H1 (cell line): ENCODE data around the gene PJVK. TPM values are rescaled to one million over a fixed set of nuclear protein-coding genes. Genes with fewer than 3 reads are reported as not detected.

Experiments used
- EP300 ChIP-seq, 2 experiments: IDR thresholded peaks; 1 replicate in 1 of 2; 2 replicates in 1 of 2; pipeline ENCODE4 v1.6.1; 2011 to 2012; ENCODE audit warnings: low read depth in 2 of 2, low read length in 2 of 2, mild to moderate bottlenecking in 2 of 2, borderline replicate concordance in 1 of 2, inconsistent platforms in 1 of 2, moderate library complexity in 1 of 2
- HDAC6 ChIP-seq: IDR thresholded peaks from one replicate; pipeline ENCODE4 v1.7.1; 2012; ENCODE audit warnings: low read depth, mild to moderate bottlenecking, inconsistent platforms, low read length, moderate library complexity
- RFX5 ChIP-seq: IDR thresholded peaks from 2 replicates; pipeline ENCODE4 v1.6.1; 2011; ENCODE audit warnings: low read depth, low read length, improper control_type of control experiment, borderline replicate concordance
- SIN3A ChIP-seq, 2 experiments: IDR thresholded peaks in 1 of 2; conservative IDR thresholded peaks in 1 of 2; 2 replicates each; pipeline ENCODE4 v1.6.1; 2011 to 2012; ENCODE audit warnings: low read length in 2 of 2, improper control_type of control experiment in 1 of 2, low read depth in 1 of 2, mild to moderate bottlenecking in 1 of 2
- SIX5 ChIP-seq: IDR thresholded peaks from 2 replicates; pipeline ENCODE4 v1.6.1; 2011; ENCODE audit warnings: mild to moderate bottlenecking, low read depth, low read length
- TAF7 ChIP-seq: optimal IDR thresholded peaks from 2 replicates; pipeline ENCODE3; 2011; ENCODE audit warnings: low read depth, mild to moderate bottlenecking, inconsistent platforms, low read length, moderate library complexity, borderline replicate concordance
- polyA plus RNA-seq, 7 experiments: library from polyadenylated mRNA; depleted of rRNA in 3 of 7; stranded (reverse) in 5 of 7; unstranded in 2 of 7; fragments of >200 nt in 5 of 7; fragments of 200-250 nt in 2 of 7; gene quantifications; 1 replicate in 5 of 7; 2 replicates in 1 of 7; 4 replicates in 1 of 7; pipeline versions ENCODE4 v1.2.1 to v1.2.3, GENCODE V29; 2011 to 2013; ENCODE audit warnings: missing spikeins in 2 of 7, mixed read lengths in 2 of 7
- total RNA-seq: library from RNA; stranded (reverse); fragmentation: NEBNext Ultra II Directional; extraction: Animal tissue kit (Norgen Biotek cat#: 25700); gene quantifications from 2 replicates; pipeline ENCODE4 v1.2.1, GENCODE V29; 2021

PJVK gene
- total and polyA plus RNA-seq, 2 of the 8 experiments (the other 6 are each of a cell fraction or from before 2014, with no cell fraction given), result 2.4 to 2.8 TPM

DNA sequence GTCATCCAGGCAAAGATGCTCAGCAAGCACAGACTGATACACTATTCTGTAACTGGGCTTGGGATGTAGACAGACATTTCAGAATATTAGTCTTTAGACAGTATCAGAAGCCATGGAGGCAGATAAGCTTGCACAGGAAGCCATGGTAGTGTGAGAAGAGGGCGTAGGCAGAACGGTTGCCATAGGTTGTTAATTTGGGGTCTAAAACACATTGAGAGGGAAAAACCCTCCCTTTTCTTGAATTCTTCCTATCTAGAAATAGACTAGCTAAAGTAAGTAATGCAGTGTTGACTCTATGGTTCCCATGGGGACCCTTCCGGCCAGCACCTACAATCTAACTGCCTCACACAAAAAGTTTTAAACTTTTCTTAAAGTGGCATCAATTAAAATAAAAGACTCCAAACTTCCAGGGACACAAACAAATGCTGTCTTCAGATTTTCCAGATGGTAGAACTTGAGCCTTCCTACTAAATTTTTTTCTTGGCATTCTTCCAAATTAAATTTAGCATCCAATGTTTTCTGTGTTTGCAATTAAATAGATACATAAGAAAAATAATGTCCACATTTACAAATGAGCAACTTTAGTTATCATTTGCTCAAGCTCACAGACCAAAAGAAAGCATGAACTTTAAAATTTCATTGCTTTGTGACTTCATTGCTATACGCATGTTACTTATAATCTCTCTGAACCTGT, 2.1 kb upstream of the PJVK start (continued):
- no peak for TF ChIP-seq HDAC6
- no peak for TF ChIP-seq EP300 (IDR thresholded peaks at IDR 0.05; ENCODE audit: borderline replicate concordance in 1 of 2, low read depth in 2 of 2, low read length in 2 of 2)
- no peak for TF ChIP-seq TAF7
- no peak for TF ChIP-seq SIX5
- no peak for TF ChIP-seq SIN3A (conservative IDR thresholded peaks at IDR 0.05 in 1 of 2, IDR thresholded peaks at IDR 0.05 in 1 of 2; ENCODE audit: low read depth in 1 of 2, low read length in 2 of 2)
- no peak for TF ChIP-seq RFX5
